ENCODE results near the gene RBBP8. TPM values are rescaled to one million over a fixed set of nuclear protein-coding genes. Genes with fewer than 3 reads are reported as not detected.
A peak's percentile ranks its signal among the peaks of the same experiment; 100 is the strongest.

Gene RBBP8
- total RNA-seq, 1 experiment from 2014 or later = 38.0 TPM

DNA sequence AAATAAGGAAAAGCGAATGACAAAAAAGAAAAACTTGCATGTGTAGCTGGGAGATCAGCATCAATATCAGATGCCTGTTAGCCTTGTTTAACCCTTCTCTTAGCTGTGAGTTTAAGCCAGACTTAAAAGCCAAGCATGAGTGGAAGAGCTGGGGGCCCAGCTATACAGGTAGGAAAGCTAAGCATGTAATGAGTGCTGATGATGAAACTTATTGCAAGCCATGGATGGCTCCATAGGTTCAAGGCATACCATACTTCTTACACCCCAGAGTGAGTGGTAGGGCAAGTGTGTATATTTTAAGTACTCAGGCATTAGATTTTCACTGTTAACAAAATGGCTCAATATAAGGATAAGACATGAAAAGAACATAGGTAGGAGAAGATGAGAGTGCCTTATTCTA, 28.0 kb downstream of the RBBP8 start:
- Histone ChIP-seq H3K4me3 (ENCODE audit: insufficient read depth, low read depth, low read length) (no peak overlapping the region), H3K27me3 (ENCODE audit: control insufficient read depth, insufficient read depth, low read length) (no peaks in the 10 kb centered on the region)
- DNase-seq = no peak

DNA sequence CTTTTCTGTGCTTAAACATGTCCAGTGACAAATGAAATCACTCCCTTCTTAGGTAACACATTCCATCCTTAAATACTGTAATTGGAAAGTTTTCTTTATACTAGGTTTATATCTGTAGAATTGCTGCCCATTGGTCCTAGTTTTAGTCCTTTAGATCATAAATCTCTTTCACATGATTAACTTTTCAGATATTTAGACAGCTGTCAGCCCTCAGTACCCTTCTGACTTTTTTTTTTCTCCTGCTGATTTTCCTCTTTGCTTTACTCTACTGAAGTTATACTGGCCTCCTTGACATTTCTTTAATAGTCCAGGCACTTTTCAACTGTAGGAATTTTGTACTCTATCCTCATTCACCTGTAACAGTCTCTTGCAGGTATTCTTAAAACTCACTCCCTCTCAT, 28.9 kb downstream of the RBBP8 start:
- no peak for DNase-seq
- Histone ChIP-seq H3K4me3 (ENCODE audit: insufficient read depth, low read depth, low read length) (no peak overlapping the region), H3K36me3 (replicated peaks; ENCODE audit: control insufficient read depth, insufficient read depth, low read length) (no peaks in the 10 kb centered on the region), H3K27me3 (ENCODE audit: control insufficient read depth, insufficient read depth, low read length) (no peaks in the 10 kb centered on the region)

More for the DNA sequence above, 28.0 kb downstream of the RBBP8 start:
- no peaks in the 10 kb centered on the region; the same call in 1 of the 2 replicates for H3K36me3 ChIP-seq (replicated peaks; ENCODE audit: control insufficient read depth, insufficient read depth, low read length)

DNA sequence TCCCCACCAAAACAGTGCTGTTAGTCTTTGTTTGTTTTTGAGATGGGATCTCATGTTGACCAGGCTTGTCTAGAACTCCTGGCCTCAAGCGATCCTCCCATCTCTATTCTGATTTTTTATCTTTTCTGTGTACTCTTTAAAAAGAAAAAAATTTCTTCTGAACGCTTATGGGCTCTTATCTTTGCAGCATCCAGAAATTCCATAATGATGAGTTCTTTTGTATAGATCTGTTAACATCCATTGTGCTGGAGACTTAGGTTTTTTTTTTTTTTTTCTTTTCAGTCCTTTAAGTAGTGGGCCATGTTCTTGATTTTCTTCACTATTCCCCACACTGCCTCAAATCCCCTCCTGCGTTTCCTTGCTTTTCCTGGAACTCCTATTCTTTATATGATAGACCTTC, 31.0 kb downstream of the RBBP8 start:
- H3K36me3 ChIP-seq (replicated peaks; ENCODE audit: control insufficient read depth, insufficient read depth, low read length) = no peaks in the 10 kb centered on the region
- no peak overlapping the region for H3K4me3 ChIP-seq (ENCODE audit: insufficient read depth, low read depth, low read length)
- H3K27me3 ChIP-seq (ENCODE audit: control insufficient read depth, insufficient read depth, low read length) = no peaks in the 10 kb centered on the region
- no peak for DNase-seq

DNA sequence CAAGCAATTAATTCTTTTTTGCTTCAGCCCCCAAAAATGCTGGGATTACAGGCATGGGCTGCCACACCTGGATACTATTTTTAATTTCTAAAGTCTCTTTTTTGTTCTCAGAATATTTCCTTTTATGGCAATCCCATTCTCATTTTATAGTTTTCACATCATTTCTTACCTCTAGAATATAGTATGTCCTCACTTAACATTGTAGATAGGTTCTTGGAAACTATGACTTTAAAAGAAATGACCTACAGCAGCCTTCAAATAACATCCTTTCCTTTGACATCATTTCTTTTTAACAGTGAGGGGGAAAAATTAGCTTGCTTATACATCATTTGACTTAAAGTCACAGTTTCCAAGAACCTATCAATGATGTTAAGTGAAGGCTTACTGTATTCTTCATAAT, 31.6 kb downstream of the RBBP8 start:
- Histone ChIP-seq H3K4me3 (ENCODE audit: insufficient read depth, low read depth, low read length) (no peak overlapping the region), H3K36me3 (replicated peaks; ENCODE audit: control insufficient read depth, insufficient read depth, low read length) (no peaks in the 10 kb centered on the region), H3K27me3 (ENCODE audit: control insufficient read depth, insufficient read depth, low read length) (no peaks in the 10 kb centered on the region)
- no peak for DNase-seq

DNA sequence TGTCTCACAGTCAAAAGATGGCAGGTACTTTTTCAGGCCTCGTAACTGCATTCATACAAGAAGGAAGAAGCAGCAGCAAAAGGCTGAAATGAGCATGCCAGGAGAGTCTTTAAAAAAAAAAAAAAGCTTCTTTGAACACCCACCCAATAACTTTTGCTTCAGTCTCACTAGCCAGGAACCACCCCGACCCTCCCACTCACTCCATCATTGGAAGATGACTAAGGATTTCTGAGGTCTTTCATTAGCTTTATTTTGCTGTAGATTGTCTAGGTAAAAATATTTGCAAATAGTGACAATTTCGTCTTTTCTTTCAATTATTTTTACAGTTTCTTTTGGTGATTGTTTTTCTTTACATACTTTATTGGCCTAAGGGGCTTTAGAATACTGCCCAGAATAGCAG, 37.9 kb downstream of the RBBP8 start:
- no peak overlapping the region for H3K4me3 ChIP-seq (ENCODE audit: insufficient read depth, low read depth, low read length)
- no peak for DNase-seq
- no peaks in the 10 kb centered on the region for H3K27me3 ChIP-seq (ENCODE audit: control insufficient read depth, insufficient read depth, low read length)
- H3K36me3 ChIP-seq (replicated peaks; ENCODE audit: control insufficient read depth, insufficient read depth, low read length) = no peaks in the 10 kb centered on the region

GRCh38 chr18:22974001-22974400, 40.9 kb downstream of the RBBP8 start:
- Histone ChIP-seq H3K4me3 (ENCODE audit: insufficient read depth, low read depth, low read length) (no peak overlapping the region), H3K27me3 (ENCODE audit: control insufficient read depth, insufficient read depth, low read length) (no peaks in the 10 kb centered on the region), H3K36me3 (replicated peaks; ENCODE audit: control insufficient read depth, insufficient read depth, low read length) (no peaks in the 10 kb centered on the region)
- no peak for DNase-seq

- Histone ChIP-seq H3K36me3 (replicated peaks; ENCODE audit: control insufficient read depth, insufficient read depth, low read length) (no peaks in the 10 kb centered on the region), H3K27me3 (ENCODE audit: control insufficient read depth, insufficient read depth, low read length) (no peaks in the 10 kb centered on the region), H3K4me3 (ENCODE audit: insufficient read depth, low read depth, low read length) (no peak overlapping the region)
- no peak for DNase-seq
These were observed 41.6 kb downstream of the RBBP8 start for GRCh38 chr18:22974707-22975106.

DNA sequence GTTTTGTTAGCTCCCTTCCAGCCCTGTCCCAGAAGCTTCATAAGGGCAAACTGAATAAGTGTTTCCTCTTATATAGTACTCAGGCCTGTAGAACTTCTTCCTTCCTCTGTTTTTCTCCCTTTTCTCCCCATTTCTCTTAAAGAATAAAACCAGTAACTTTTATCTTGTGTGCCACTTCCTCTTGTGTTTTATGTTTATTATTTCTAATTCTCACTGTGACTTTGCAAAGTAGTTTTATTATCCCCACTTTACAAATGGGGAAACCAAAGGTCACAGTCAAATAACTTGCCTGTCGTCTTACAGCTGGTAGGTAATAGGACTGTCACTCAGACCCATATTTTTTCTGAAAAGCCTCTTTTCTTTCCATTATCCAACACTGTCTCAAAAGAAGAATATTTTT, 42.4 kb downstream of the RBBP8 start:
- Histone ChIP-seq H3K36me3 (replicated peaks; ENCODE audit: control insufficient read depth, insufficient read depth, low read length) (no peaks in the 10 kb centered on the region), H3K27me3 (ENCODE audit: control insufficient read depth, insufficient read depth, low read length) (no peaks in the 10 kb centered on the region), H3K4me3 (ENCODE audit: insufficient read depth, low read depth, low read length) (no peak overlapping the region)
- DNase-seq = no peak

- 0 out of 2 replicates have a peak, but pooled peaks cover 1% of the 10 kb centered on the region for H3K36me3 ChIP-seq (replicated peaks; ENCODE audit: control insufficient read depth, insufficient read depth, low read length)
- H3K27me3 ChIP-seq (ENCODE audit: control insufficient read depth, insufficient read depth, low read length) = no peaks in the 10 kb centered on the region
- no peak overlapping the region for H3K4me3 ChIP-seq (ENCODE audit: insufficient read depth, low read depth, low read length)
- no peak for DNase-seq
These were observed 44.9 kb downstream of the RBBP8 start for GRCh38 chr18:22977847-22978701.

GRCh38 chr18:22980394-22980793, 47.3 kb downstream of the RBBP8 start:
- Histone ChIP-seq H3K4me3 (ENCODE audit: insufficient read depth, low read depth, low read length) (no peak overlapping the region), H3K27me3 (ENCODE audit: control insufficient read depth, insufficient read depth, low read length) (no peaks in the 10 kb centered on the region), H3K36me3 (replicated peaks; ENCODE audit: control insufficient read depth, insufficient read depth, low read length) (peaks cover 3% of the 10 kb centered on the region)
- DNase-seq = no peak

DNA sequence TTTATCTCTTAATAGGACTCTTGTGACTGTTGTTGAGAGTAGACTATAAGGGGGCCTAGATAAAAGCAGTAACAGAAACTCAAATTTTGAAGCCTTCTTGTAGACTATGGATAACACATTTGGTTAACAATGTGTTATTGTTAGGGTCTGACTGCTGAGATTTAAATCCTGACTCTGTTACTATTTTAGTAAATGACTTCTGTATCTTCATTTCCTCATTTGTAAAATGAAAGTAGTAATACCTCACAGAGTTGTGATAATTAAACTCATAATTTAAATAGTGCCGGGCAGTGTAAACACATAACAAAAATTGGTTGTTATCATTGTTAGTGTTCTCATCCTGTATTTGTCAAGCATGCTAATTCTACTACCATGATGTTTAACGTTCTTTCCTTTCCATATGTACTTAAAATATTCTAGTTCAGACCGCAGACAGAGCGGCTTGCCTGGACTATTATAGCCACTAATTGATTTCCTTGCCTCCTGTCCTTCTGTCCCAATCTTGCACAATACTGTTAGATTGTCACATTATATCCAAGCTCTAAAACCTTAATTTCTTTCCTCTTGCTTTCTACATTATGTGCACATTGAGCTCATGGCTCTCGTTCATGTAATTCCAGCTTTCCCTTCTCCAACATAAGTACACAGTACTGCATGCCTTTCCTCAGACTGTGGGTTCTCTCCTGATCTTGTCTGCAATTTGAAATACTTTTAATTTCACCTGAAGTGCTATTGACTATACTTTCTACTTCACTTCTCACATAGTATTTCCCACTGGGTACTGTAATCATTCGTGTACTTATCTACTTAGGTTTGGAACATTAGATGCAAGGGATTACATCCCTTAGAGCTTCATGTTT, 48.4 kb downstream of the RBBP8 start:
- no peak for DNase-seq
- Histone ChIP-seq H3K27me3 (ENCODE audit: control insufficient read depth, insufficient read depth, low read length) (no peaks in the 10 kb centered on the region), H3K4me3 (ENCODE audit: insufficient read depth, low read depth, low read length) (no peak overlapping the region), H3K36me3 (replicated peaks; ENCODE audit: control insufficient read depth, insufficient read depth, low read length) (peaks cover 4% of the 10 kb centered on the region)

- peak; percentile 7 for DNase-seq
- Histone ChIP-seq H3K36me3 (replicated peaks; ENCODE audit: control insufficient read depth, insufficient read depth, low read length) (peaks cover 4% of the 10 kb centered on the region), H3K27me3 (ENCODE audit: control insufficient read depth, insufficient read depth, low read length) (no peaks in the 10 kb centered on the region), H3K4me3 (ENCODE audit: insufficient read depth, low read depth, low read length) (no peak overlapping the region)
These were observed 50.0 kb downstream of the RBBP8 start for GRCh38 chr18:22983175-22983574.

DNA sequence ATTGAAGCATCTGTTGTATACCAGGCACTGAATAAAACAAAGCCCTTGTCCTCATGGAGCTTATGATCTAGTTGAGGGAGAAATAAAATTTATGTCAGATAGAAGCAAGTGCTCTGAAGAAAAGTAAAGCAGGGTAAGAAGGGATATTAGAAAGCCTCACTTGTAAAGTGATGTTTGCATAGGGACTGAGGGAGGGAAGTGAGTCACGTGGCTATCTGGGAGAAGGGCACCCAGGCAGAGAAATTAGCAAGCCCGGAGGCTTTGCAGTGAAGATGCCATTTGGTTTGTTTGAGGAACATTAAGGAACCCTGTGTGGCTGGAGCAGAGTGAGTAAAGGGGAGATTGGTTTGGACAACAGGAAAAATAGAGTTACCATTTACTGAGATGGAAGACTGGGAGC, 52.1 kb downstream of the RBBP8 start:
- H3K4me3 ChIP-seq (ENCODE audit: insufficient read depth, low read depth, low read length) = no peak overlapping the region
- peaks cover 4% of the 10 kb centered on the region for H3K36me3 ChIP-seq (replicated peaks; ENCODE audit: control insufficient read depth, insufficient read depth, low read length)
- no peaks in the 10 kb centered on the region for H3K27me3 ChIP-seq (ENCODE audit: control insufficient read depth, insufficient read depth, low read length)
- no peak for DNase-seq

- Histone ChIP-seq H3K4me3 (ENCODE audit: insufficient read depth, low read depth, low read length) (no peak overlapping the region), H3K36me3 (replicated peaks; ENCODE audit: control insufficient read depth, insufficient read depth, low read length) (peaks cover 5% of the 10 kb centered on the region)
These were observed 54.5 kb downstream of the RBBP8 start for GRCh38 chr18:22987547-22988189.

More at GRCh38 chr18:22987547-22988189, 54.5 kb downstream of the RBBP8 start:
- no peaks in the 10 kb centered on the region for H3K27me3 ChIP-seq (ENCODE audit: control insufficient read depth, insufficient read depth, low read length)
- DNase-seq = no peak
